A549 treated with dexamethasone at 1 μM for 4 hours (cell line): ENCODE data around the gene DDX60. TPM values are rescaled to one million over a fixed set of nuclear protein-coding genes. Genes with fewer than 3 reads are reported as not detected.

ENCODE experiments used
- total RNA-seq: library from RNA; stranded (reverse); fragments of 200-300 nt; extraction: Qiagen RNA extraction; gene quantifications from 5 replicates; pipeline ENCODE4 v1.2.3, GENCODE V29; 2022

Gene DDX60, protein sequence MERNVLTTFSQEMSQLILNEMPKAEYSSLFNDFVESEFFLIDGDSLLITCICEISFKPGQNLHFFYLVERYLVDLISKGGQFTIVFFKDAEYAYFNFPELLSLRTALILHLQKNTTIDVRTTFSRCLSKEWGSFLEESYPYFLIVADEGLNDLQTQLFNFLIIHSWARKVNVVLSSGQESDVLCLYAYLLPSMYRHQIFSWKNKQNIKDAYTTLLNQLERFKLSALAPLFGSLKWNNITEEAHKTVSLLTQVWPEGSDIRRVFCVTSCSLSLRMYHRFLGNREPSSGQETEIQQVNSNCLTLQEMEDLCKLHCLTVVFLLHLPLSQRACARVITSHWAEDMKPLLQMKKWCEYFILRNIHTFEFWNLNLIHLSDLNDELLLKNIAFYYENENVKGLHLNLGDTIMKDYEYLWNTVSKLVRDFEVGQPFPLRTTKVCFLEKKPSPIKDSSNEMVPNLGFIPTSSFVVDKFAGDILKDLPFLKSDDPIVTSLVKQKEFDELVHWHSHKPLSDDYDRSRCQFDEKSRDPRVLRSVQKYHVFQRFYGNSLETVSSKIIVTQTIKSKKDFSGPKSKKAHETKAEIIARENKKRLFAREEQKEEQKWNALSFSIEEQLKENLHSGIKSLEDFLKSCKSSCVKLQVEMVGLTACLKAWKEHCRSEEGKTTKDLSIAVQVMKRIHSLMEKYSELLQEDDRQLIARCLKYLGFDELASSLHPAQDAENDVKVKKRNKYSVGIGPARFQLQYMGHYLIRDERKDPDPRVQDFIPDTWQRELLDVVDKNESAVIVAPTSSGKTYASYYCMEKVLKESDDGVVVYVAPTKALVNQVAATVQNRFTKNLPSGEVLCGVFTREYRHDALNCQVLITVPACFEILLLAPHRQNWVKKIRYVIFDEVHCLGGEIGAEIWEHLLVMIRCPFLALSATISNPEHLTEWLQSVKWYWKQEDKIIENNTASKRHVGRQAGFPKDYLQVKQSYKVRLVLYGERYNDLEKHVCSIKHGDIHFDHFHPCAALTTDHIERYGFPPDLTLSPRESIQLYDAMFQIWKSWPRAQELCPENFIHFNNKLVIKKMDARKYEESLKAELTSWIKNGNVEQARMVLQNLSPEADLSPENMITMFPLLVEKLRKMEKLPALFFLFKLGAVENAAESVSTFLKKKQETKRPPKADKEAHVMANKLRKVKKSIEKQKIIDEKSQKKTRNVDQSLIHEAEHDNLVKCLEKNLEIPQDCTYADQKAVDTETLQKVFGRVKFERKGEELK (N-terminal part only)
- total RNA-seq = 2.0 to 3.1 TPM (median 2.6 TPM) in 5 replicates

DNA sequence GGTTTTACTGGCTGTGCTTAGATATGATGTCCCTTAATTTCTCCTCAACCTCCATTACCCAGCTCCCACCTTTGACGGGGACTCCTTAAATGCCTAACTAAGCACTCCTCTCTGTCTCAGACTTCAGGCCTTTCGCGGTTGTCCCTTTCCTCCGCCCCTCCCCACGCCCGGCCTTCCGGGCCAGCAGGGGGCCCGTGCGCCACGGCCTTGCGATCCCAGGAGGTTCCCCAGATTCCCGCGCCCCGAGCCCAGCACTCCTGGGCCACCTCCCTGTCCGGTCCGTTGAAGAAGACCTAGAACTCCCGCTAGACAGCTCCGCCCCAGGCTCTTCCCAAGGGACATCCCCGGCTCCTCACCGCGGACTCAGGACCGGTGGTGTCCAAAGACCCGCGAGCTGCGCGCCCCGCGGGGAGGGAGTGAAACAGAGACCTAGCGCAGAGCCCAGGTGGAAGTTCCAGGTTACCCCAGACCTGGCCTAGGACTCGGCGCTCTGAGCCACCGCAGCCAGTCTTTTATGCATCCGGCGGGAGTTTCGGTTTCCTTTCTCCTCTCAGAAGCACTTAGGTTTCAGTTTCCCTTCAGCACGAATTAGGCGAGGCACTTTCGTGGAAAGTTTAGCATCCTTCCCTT, at the start of gene DDX60:
TSS of gene DDX60 (minus strand) at position 487 of the 630 bp plus-strand sequence. CDS start 7,493 bp downstream, outside the sequence.

Other genes starting within 250 kb of the DDX60 start
- 2.3 to 2.9 TPM (median 2.7 TPM) in 5 replicates for gene ANXA10, start 226.2 kb downstream of the DDX60 start, total RNA-seq
- 8.7 to 10.8 TPM (median 9.8 TPM) in 5 replicates for gene DDX60L, start 161.7 kb upstream of the DDX60 start, total RNA-seq
- gene PALLD, start 178.3 kb upstream of the DDX60 start, total RNA-seq = 60.3 to 80.3 TPM (median 76.5 TPM) in 5 replicates